C1 segment of cervical spinal cord (tissue), 14 donors: ENCODE results near the gene INSYN2B.
A peak's percentile ranks its signal among the peaks of the same experiment; 100 is the strongest.

Experiments used
- DNase-seq, 14 donors: peaks; one replicate each; lab custom pipeline; 2025; lab: John Stamatoyannopoulos, UW

Gene INSYN2B

GRCh38 chr5:169893571-169893970 lies 86.7 kb downstream of the INSYN2B start:
- DNase-seq = no peak

DNA sequence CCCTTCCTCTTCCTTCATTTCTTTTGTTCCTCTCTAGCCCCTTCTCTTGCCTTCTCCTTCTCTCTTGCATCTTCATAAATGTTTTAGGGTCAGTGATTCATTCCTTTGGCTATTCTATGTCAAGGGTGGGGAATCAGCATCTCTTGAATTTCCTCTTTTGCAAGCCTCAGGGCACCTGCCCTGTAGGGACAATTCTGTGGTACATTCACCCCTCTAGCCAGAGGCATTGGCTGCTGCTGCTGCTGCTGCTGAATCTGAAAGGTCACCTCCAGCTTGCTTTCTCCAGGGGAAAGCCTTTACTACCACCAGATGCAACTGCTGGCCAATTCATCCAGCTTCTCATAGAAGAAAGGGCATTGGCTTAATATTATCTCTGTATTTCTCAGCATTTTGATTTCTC lies 87.3 kb downstream of the INSYN2B start:
- DNase-seq = no peak

DNA sequence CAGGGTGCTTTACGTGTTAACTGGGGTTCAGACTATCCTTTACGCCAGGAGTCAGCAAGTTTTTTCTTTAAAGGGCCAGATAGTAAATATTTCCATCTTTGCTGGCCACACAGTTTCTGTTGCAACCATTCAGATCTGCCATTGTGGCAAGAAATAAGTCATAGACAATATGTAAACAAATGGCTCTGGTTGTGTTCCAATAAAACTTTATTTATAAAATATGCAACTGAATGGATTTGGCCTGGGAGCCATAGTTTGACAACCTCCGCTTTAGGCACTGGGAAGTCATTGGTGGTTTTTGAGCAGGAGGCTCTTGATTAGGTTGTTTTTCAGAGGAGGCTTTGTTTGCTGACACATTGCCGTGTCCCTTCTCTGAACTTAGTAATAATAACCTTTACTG lies 90.7 kb downstream of the INSYN2B start:
- DNase-seq = no peak

DNA sequence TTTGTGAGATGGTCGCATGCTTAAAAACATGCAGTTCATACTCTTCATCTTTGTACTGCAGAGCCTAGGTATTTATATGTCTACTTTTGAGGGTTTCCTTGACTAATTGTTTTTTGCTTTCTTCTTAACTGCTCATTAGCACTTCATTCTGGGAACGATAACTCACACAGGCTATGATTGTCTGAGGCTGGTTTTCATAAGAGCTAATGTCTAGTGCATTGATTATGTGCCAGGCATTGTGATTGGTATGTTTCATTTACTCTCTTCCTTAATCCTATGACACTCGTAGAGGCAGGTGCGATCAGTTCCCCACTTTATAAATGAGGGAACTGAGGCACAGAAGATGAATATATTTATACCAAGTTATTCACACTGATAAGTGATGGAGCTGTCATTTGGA lies 93.6 kb downstream of the INSYN2B start:
- DNase-seq = no peak

- no peak for DNase-seq
Measured at GRCh38 chr5:169886033-169886432, 94.3 kb downstream of the INSYN2B start.

DNA sequence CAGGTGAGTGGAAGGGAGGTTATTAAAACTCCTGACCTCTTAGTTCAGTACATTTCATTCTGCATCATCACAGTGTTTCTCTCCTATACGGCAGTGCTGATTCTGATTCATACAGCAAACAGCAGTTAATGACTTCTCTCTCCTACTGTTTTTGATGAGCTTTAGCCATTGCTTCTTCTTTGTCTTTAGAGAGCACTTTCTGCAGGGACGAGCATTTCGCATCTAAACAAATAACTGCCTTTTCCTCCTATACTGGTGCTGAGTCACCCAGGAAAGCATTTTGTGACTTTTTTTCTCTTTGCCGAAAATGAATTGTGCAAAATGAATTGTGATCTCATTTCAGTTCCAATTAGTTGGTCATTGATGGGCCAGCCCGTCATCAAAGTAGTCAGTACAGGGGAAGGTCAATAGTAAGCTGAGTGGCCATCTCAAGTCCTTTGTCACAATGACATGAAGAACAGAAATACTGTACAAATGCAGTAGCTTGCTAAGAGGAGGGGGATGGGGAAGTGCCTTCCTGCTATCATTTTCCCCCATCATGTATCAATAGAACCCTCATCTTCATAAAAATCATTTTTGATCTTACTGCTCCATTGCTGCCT lies 98.5 kb downstream of the INSYN2B start:
- DNase-seq = no peak

DNA sequence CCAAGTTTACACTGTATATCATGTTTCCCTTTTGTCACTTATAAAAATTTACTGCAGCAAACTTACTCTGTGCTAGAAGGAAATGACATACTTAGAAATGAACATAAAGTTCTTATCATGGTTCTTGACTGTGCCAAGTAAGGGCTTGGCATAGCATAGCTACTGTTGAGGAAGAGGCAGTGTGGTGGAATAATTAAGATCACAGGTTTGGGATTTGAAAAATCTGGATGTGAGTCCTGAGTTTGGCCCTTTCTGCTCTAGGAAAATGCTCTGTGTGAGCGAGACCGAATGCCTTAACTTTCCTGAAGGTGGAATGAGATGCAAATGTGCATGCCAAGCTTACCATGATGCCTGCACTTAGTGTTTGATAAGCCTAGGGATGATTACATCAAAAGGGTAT lies 99.5 kb downstream of the INSYN2B start:
- no peak for DNase-seq

- no peak for DNase-seq
Measured at GRCh38 chr5:169880012-169880663, 100.2 kb downstream of the INSYN2B start.

- DNase-seq = no peak
Measured at GRCh38 chr5:169876386-169876785, 103.9 kb downstream of the INSYN2B start.

DNA sequence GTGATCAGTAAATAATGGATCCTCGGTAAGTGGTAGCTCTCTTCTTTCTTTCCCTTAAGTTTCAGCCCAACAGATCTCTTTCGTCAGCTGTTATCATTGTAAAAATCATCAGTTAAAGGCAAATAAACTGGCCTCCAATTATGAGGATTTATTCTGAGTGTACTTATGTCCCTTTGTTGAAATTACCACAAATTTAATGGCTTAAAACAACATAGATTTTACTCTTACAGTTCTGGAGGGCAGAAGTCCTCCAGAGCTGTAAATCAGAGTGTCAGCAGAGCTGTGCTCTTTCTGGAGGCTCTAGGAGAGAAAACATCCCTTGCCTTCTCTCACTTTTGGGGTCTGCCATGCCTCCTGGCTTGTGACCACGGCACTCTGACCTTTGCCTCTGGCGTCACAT lies 104.6 kb downstream of the INSYN2B start:
- no peak for DNase-seq

DNA sequence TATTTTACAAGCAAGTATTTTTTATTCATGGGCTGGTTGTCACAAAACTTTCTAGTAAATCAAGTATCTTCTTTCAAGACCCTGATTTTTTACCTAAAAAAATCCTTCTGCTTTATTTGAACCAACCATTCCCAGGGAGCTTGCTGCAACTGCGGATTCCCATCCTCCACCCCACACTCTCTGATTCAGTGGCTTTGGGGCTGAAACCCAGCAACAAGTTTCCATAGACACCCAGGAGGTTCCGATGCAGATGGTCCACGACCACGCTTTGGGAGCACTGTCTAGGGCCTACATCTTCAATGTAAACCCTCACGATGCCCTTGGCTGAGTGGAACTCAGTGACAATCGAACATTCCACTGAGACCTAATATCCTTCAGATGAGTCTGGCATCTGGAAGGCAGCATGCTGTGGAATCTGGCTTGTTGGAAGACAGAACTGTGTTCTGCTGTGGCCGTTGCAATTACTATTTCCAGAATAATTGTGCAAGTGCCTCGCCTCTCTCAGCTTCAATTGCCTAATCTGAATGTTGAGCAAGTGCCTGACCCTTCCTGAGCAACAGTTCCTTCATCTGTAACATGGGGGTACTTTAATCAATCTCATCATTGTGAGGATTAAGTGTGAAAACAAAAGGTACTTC lies 105.1 kb downstream of the INSYN2B start:
- DNase-seq = peak in 3 of 14 donors; percentile 4 to 35 (median 15)

DNA sequence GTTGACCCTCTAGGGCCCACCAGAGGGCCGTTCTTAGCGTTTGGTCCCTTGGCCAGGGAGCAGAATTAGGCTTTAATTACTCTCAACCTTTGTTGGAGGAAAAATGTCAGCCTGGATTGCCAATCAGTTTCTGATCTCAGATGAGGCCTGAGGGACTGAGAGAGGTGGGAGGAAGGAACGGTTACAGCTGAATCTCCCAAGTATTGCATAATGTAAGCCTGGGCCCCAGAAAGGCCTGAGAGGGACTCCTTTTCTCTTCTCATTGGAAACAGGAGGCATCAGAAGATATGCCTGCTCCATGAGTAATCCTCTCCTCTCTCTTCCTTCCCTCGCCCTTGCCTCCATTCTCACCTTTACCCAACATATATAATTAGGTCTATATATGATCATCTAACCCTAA lies 105.7 kb downstream of the INSYN2B start:
- no peak for DNase-seq

DNA sequence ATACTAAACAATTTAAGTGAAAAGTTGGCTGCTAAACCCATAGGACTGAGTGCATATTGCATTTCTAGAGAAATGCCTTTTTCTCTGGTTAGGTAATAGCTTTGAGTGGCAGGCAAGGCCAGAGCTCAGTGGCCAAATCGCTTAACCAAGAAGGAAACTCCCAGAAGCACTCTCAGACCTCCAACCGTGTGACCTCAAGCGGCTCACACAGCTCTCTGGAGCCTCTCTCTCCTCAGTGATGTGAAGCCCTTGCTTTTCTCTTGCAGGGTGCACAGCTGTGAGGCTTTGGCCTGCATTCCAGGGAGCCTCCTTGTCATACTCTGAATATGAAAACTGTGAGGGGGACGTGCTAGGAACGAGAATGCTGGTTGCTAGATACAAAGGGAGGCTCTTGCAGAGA lies 106.7 kb downstream of the INSYN2B start:
- peak in 1 of 14 donors; percentile 6 for DNase-seq

DNA sequence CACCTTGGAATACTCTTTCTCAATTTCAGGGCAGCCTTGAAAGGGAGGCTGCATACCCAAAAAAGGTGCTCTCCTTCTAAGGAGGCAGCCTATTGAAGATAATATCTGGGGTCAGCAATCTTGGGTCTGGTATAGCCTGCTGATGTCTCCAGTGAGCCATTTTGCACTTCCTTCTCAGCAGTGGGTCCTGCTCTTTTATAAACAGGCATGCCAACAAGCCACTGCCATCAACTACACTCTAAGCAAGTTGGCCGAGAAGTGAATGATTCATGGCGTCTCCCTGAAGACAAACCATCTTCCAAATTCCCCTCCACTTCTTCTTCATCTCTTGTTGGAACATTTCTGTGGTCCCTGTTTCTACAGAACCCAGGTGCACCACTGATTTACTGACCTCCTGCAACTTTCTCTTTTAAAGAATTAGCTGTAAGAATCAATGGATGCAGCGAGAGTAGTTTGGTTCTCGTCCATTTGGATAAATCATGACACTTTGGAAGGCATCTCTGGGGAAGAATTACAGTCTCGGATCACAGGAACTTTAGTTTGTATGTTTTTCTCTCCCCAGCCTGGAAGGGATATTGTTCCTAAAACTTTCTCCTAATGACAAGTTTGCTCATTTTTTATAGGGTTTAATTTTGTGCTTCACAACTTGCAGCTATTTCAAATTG lies 108.3 kb downstream of the INSYN2B start:
- no peak for DNase-seq

DNA sequence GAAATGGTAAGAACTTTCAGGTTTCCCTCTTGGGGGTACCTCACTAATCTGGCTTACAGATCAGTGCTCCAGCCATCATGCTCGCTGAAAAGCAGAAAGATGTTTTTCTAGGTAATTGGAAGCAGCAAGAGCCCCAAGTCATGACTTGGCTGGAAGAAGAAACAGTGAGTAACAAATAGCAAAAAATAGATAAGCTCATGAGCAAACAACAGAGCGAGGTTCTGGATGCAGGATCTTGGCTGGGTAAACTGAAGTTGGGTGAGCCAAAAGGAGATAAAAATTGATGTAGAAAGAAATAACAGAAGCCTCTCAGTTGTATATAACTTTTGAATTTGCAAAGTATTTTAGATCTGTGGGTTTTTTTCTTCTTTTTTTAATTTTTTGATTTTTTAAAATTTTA lies 110.1 kb downstream of the INSYN2B start:
- no peak for DNase-seq

- no peak for DNase-seq
Measured at GRCh38 chr5:169869066-169869465, 111.2 kb downstream of the INSYN2B start.

DNA sequence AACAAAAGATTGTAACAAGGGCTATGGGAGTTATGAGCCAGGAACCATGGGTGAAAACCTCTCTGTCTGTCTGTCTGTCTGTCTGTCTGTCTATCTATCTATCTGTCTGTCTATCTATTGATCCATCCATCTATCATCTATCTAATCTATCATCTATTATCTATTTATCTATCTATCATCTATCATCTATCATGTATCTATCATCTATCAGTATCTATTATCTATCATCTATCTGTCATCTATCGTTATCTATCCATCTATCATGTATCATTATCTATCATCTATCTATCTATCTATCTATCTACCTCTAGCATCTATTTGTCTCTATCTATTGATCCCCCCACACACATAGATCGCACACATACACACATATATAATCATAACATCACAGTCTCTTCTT lies 112.9 kb downstream of the INSYN2B start:
- DNase-seq = no peak

- no peak for DNase-seq
Measured at GRCh38 chr5:169864483-169864882, 115.8 kb downstream of the INSYN2B start.

GRCh38 chr5:169862391-169862811 lies 117.9 kb downstream of the INSYN2B start:
- DNase-seq = no peak

GRCh38 chr5:169861934-169862333 lies 118.4 kb downstream of the INSYN2B start:
- no peak for DNase-seq

DNA sequence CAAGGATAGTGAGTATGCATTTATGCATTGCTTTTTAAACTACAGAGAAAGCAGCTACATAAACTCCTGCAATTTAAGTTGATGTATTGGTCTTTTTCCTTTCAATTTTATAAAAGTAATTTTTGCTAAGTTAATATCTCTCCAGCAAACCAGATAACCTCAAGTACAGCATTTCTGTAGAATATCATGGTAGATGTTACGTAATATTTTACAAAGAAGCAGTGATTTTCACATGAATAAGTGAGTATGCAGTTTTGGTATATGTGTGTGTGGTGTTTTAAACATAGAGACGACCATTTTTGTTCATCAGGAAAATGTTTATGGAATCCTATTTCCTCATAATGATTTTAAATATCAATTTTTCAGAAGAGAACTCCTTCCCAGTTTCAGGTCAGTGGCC lies 118.9 kb downstream of the INSYN2B start:
- DNase-seq = no peak

DNA sequence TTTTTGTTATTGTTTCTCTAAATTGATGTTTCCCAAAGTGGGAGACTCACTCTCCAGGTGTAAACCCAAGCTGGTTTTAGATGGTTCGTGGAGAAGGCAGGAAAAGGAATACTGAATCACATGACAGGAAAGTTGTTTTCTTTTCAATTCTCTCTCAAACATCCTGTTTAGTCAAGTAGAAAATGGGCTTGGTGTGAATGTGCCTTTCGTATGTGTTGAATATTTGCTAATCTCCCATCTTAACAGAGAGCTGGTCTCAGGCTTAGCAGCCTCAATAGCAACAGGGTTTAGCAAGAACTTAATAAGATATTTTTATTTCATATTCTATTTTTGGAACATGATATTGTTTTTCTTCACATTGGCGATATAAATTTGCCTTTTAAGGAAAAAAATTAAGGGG lies 119.7 kb downstream of the INSYN2B start:
- no peak for DNase-seq

GRCh38 chr5:169856571-169856970 lies 123.7 kb downstream of the INSYN2B start:
- DNase-seq = no peak
